ENCODE data around the gene HEATR1.

DNA sequence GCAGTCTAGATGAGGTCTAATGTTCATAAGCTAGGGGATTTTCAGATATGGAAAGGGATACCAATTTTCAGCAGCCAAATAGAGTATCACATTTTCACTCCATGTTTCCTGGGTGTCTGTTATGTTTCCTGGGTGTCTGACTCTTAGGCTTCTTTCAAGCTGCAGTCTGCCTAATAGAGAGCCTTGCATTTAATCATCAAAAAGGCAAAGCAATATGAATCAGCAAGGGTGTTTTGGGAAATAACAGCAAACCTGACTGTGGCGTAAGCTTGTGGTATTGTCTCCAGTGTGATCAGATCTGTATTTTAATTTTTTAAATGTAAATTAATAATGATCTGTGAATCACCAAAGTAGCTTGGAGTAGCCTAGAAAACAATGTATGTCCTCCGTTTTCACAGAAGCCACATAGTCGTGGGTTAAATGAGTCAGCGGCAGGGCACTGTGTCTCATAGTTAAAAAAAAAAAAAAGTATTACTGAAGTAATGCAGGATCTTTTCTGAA lies 70.1 kb downstream of the HEATR1 start:
- TF ChIP-seq POLR2AphosphoS5 (IDR thresholded peaks at IDR 0.05) = no peak
- TF ChIP-seq, protein P1, sequence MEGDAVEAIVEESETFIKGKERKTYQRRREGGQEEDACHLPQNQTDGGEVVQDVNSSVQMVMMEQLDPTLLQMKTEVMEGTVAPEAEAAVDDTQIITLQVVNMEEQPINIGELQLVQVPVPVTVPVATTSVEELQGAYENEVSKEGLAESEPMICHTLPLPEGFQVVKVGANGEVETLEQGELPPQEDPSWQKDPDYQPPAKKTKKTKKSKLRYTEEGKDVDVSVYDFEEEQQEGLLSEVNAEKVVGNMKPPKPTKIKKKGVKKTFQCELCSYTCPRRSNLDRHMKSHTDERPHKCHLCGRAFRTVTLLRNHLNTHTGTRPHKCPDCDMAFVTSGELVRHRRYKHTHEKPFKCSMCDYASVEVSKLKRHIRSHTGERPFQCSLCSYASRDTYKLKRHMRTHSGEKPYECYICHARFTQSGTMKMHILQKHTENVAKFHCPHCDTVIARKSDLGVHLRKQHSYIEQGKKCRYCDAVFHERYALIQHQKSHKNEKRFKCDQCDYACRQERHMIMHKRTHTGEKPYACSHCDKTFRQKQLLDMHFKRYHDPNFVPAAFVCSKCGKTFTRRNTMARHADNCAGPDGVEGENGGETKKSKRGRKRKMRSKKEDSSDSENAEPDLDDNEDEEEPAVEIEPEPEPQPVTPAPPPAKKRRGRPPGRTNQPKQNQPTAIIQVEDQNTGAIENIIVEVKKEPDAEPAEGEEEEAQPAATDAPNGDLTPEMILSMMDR (IDR thresholded peaks at IDR 0.05) = no peak
